ENCODE measurements around the gene TPO.

The TPO gene

DNA sequence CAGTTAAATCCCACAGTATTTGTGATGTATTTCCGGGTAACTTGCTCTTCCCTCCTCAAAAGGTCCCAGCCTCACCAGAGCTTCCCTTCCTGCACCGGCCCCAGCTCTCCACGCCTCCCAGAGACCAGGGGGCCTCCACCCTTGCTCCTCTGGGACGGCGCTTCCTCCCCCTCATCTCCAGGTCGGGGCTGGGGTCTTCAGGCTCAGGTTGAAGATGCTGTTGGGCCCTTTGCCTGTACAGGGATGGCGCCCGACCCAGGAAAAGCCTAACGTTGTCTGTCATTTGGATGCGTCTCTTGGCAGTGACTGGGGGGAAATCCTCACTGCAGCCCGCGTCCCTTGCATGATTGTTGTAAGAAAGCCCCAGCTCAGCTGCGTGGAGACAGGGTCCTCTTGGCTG is 126.7 kb downstream of the TPO start:
- H3K9ac ChIP-seq (ENCODE audit: low read depth in 1 of 2, low read length in 2 of 2): no peak overlapping the region
- no peaks in the 10 kb centered on the region for H3K27me3 ChIP-seq (ENCODE audit: control insufficient read depth in 1 of 2, insufficient read depth in 2 of 2, low read length in 2 of 2)
- no peaks in the 10 kb centered on the region for H3K4me1 ChIP-seq (ENCODE audit: control insufficient read depth in 1 of 2, insufficient read depth in 2 of 2, low read length in 2 of 2)
- H3K36me3 ChIP-seq (ENCODE audit: control insufficient read depth in 1 of 2, insufficient read depth in 2 of 2, low read length in 2 of 2): no peaks in the 10 kb centered on the region
- H3K4me3 ChIP-seq (ENCODE audit: low read depth in 1 of 2, low read length in 2 of 2): no peak overlapping the region
- H3K27ac ChIP-seq (ENCODE audit: low read depth, low read length): no peak overlapping the region
- no peaks in the 10 kb centered on the region for H3K9me3 ChIP-seq (ENCODE audit: control insufficient read depth in 1 of 2, low read length in 2 of 2)

DNA sequence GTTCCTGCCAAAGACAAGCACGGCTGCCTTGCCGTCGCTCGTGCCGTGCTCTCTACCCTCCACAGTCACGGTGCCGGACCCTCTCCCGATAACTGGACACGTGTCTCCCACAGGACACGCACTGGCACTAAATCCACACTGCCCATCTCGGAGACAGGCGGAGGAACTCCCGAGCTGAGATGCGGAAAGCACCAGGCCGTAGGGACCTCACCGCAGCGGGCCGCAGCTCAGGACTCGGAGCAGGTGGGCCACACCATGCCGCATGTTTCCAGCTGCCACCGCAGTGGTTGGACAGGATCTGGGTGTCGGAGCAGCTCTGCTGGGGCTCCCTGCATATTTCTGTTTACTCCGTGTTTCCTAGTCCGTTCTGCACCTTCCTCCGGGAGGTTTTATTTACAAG is 127.2 kb downstream of the TPO start:
- Histone ChIP-seq H3K36me3 (ENCODE audit: control insufficient read depth in 1 of 2, insufficient read depth in 2 of 2, low read length in 2 of 2) (no peaks in the 10 kb centered on the region), H3K27ac (ENCODE audit: low read depth, low read length) (no peak overlapping the region), H3K9ac (ENCODE audit: low read depth in 1 of 2, low read length in 2 of 2) (no peak overlapping the region), H3K27me3 (ENCODE audit: control insufficient read depth in 1 of 2, insufficient read depth in 2 of 2, low read length in 2 of 2) (no peaks in the 10 kb centered on the region), H3K9me3 (ENCODE audit: control insufficient read depth in 1 of 2, low read length in 2 of 2) (no peaks in the 10 kb centered on the region), H3K4me1 (ENCODE audit: control insufficient read depth in 1 of 2, insufficient read depth in 2 of 2, low read length in 2 of 2) (no peaks in the 10 kb centered on the region), H3K4me3 (ENCODE audit: low read depth in 1 of 2, low read length in 2 of 2) (no peak overlapping the region)

- no peaks in the 10 kb centered on the region for H3K36me3 ChIP-seq (ENCODE audit: control insufficient read depth in 1 of 2, insufficient read depth in 2 of 2, low read length in 2 of 2)
- H3K9ac ChIP-seq (ENCODE audit: low read depth in 1 of 2, low read length in 2 of 2): no peak overlapping the region
- no peaks in the 10 kb centered on the region for H3K9me3 ChIP-seq (ENCODE audit: control insufficient read depth in 1 of 2, low read length in 2 of 2)
- H3K27me3 ChIP-seq (ENCODE audit: control insufficient read depth in 1 of 2, insufficient read depth in 2 of 2, low read length in 2 of 2): no peaks in the 10 kb centered on the region
- H3K27ac ChIP-seq (ENCODE audit: low read depth, low read length): no peak overlapping the region
- H3K4me1 ChIP-seq (ENCODE audit: control insufficient read depth in 1 of 2, insufficient read depth in 2 of 2, low read length in 2 of 2): no peaks in the 10 kb centered on the region
- H3K4me3 ChIP-seq (ENCODE audit: low read depth in 1 of 2, low read length in 2 of 2): no peak overlapping the region
Measured at GRCh38 chr2:1541040-1541439, 127.8 kb downstream of the TPO start.

DNA sequence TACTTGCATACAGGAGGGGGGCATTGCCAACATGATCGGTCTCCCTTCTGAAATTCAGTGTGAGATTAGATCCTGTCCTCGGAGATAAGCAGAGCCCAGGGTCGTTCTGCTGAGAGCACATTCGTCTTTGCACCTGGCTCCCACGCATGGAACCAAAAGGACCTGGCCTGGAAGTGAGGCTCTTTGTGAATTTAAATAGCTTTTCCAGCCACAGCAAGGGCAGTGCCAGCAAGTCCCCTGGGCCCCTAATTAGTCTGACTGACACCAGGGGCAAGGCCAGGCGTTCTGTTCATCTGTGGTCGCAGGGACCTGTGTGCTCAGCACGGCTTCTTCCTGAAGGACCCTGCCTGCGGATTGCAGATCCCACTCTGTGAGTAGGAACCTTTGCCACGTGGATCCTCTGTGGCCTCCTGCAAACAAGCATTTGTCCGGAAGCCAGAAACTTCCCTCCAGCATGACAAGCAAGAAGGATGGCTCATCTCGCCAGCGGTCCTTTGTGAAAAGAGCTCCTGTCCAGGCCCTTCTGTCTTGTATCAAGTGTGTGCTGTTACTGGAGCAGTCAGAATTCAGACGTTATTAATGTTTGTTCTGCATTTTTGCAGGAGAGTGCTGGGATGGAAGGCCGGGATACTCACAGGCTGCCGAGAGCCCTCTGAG is 128.7 kb downstream of the TPO start:
- no peak overlapping the region for H3K9ac ChIP-seq (ENCODE audit: low read depth in 1 of 2, low read length in 2 of 2)
- H3K4me1 ChIP-seq (ENCODE audit: control insufficient read depth in 1 of 2, insufficient read depth in 2 of 2, low read length in 2 of 2): no peaks in the 10 kb centered on the region
- H3K9me3 ChIP-seq (ENCODE audit: control insufficient read depth in 1 of 2, low read length in 2 of 2): no peaks in the 10 kb centered on the region
- no peak overlapping the region for H3K27ac ChIP-seq (ENCODE audit: low read depth, low read length)
- H3K27me3 ChIP-seq (ENCODE audit: control insufficient read depth in 1 of 2, insufficient read depth in 2 of 2, low read length in 2 of 2): no peaks in the 10 kb centered on the region
- H3K36me3 ChIP-seq (ENCODE audit: control insufficient read depth in 1 of 2, insufficient read depth in 2 of 2, low read length in 2 of 2): no peaks in the 10 kb centered on the region
- H3K4me3 ChIP-seq (ENCODE audit: low read depth in 1 of 2, low read length in 2 of 2): no peak overlapping the region

- H3K27me3 ChIP-seq (ENCODE audit: control insufficient read depth in 1 of 2, insufficient read depth in 2 of 2, low read length in 2 of 2): no peaks in the 10 kb centered on the region
Measured at GRCh38 chr2:1542971-1543370, 129.7 kb downstream of the TPO start.

DNA sequence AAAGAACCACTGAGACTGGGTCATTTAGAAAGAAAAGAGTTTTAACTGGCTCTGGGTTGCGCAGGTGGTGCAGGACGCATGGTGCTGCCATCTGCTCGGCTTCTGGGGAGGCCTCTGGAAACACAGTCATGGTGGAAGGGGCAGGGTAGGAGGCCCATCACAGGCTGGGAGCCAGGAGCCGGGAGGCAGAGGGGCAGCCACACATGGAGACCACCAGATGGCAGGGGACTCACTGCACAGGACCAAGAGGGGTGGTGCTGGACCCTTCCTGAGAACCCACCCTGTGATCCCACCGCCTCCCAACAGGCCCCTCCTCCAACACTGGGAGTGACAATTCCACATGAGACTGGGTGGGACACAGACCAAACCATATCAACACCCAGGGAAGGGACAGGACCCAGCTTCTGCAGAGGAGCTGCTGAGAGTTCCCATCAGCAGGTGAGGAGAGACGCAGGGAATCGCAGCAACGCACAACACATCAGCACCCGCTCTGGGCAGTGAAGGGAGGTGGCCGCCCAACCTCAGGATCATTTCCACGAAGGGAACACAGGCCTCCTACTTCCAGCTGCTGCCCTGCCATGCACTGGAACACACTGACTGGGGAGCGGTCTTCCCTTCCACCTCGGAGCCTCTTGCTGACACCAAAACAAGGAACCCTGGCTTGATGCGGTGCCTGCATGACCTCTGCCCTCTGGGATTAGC is 130.7 kb downstream of the TPO start:
- no peaks in the 10 kb centered on the region for H3K4me1 ChIP-seq (ENCODE audit: control insufficient read depth in 1 of 2, insufficient read depth in 2 of 2, low read length in 2 of 2)
- H3K9ac ChIP-seq (ENCODE audit: low read depth in 1 of 2, low read length in 2 of 2): no peak overlapping the region
- H3K36me3 ChIP-seq (ENCODE audit: control insufficient read depth in 1 of 2, insufficient read depth in 2 of 2, low read length in 2 of 2): no peaks in the 10 kb centered on the region
- no peaks in the 10 kb centered on the region for H3K9me3 ChIP-seq (ENCODE audit: control insufficient read depth in 1 of 2, low read length in 2 of 2)
- no peak overlapping the region for H3K4me3 ChIP-seq (ENCODE audit: low read depth in 1 of 2, low read length in 2 of 2)
- H3K27ac ChIP-seq (ENCODE audit: low read depth, low read length): no peak overlapping the region
- no peaks in the 10 kb centered on the region for H3K27me3 ChIP-seq (ENCODE audit: control insufficient read depth in 1 of 2, insufficient read depth in 2 of 2, low read length in 2 of 2)

More at GRCh38 chr2:1542971-1543370, 129.7 kb downstream of the TPO start:
- no peak overlapping the region for H3K4me3 ChIP-seq (ENCODE audit: low read depth in 1 of 2, low read length in 2 of 2)
- H3K4me1 ChIP-seq (ENCODE audit: control insufficient read depth in 1 of 2, insufficient read depth in 2 of 2, low read length in 2 of 2): no peaks in the 10 kb centered on the region
- H3K9me3 ChIP-seq (ENCODE audit: control insufficient read depth in 1 of 2, low read length in 2 of 2): no peaks in the 10 kb centered on the region
- H3K9ac ChIP-seq (ENCODE audit: low read depth in 1 of 2, low read length in 2 of 2): no peak overlapping the region
- no peaks in the 10 kb centered on the region for H3K36me3 ChIP-seq (ENCODE audit: control insufficient read depth in 1 of 2, insufficient read depth in 2 of 2, low read length in 2 of 2)
- H3K27ac ChIP-seq (ENCODE audit: low read depth, low read length): no peak overlapping the region

- H3K27ac ChIP-seq (ENCODE audit: low read depth, low read length): no peak overlapping the region
- H3K9me3 ChIP-seq (ENCODE audit: control insufficient read depth in 1 of 2, low read length in 2 of 2): no peaks in the 10 kb centered on the region
- H3K4me3 ChIP-seq (ENCODE audit: low read depth in 1 of 2, low read length in 2 of 2): no peak overlapping the region
- H3K9ac ChIP-seq (ENCODE audit: low read depth in 1 of 2, low read length in 2 of 2): no peak overlapping the region
- no peaks in the 10 kb centered on the region for H3K27me3 ChIP-seq (ENCODE audit: control insufficient read depth in 1 of 2, insufficient read depth in 2 of 2, low read length in 2 of 2)
- no peaks in the 10 kb centered on the region for H3K36me3 ChIP-seq (ENCODE audit: control insufficient read depth in 1 of 2, insufficient read depth in 2 of 2, low read length in 2 of 2)
- H3K4me1 ChIP-seq (ENCODE audit: control insufficient read depth in 1 of 2, insufficient read depth in 2 of 2, low read length in 2 of 2): no peaks in the 10 kb centered on the region
Measured at GRCh38 chr2:1544478-1545069, 131.3 kb downstream of the TPO start.

GRCh38 chr2:1546023-1546591 is 132.8 kb downstream of the TPO start:
- H3K4me3 ChIP-seq (ENCODE audit: low read depth in 1 of 2, low read length in 2 of 2): no peak overlapping the region
- no peaks in the 10 kb centered on the region for H3K9me3 ChIP-seq (ENCODE audit: control insufficient read depth in 1 of 2, low read length in 2 of 2)
- H3K36me3 ChIP-seq (ENCODE audit: control insufficient read depth in 1 of 2, insufficient read depth in 2 of 2, low read length in 2 of 2): no peaks in the 10 kb centered on the region
- no peak overlapping the region for H3K9ac ChIP-seq (ENCODE audit: low read depth in 1 of 2, low read length in 2 of 2)
- H3K27ac ChIP-seq (ENCODE audit: low read depth, low read length): no peak overlapping the region
- peaks cover 0 to 4% of the 10 kb centered on the region in 2 donors for H3K27me3 ChIP-seq (ENCODE audit: control insufficient read depth in 1 of 2, insufficient read depth in 2 of 2, low read length in 2 of 2)
- H3K4me1 ChIP-seq (ENCODE audit: control insufficient read depth in 1 of 2, insufficient read depth in 2 of 2, low read length in 2 of 2): no peaks in the 10 kb centered on the region

DNA sequence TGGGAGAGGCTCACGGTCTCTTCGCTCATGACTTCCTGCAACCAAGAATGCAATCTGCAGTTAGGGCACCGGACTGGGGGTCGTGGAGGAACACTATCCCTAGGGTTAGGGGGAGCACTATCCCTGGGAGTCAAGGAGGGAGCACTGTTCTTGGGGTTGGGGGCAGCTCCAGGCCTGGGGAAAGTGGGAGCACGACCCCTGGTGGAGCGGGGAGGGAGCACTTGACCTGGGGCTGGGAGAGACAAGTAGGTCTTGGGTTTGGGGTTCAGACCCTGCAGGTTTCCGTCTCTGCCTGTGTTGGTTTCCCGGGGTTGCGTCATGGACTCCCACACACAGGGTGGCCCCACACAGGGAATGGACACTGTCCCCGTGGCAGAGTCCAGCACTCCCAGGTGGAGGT is 133.6 kb downstream of the TPO start:
- no peaks in the 10 kb centered on the region for H3K9me3 ChIP-seq (ENCODE audit: control insufficient read depth in 1 of 2, low read length in 2 of 2)
- H3K36me3 ChIP-seq (ENCODE audit: control insufficient read depth in 1 of 2, insufficient read depth in 2 of 2, low read length in 2 of 2): no peaks in the 10 kb centered on the region

More for the DNA sequence above, 133.6 kb downstream of the TPO start:
- Histone ChIP-seq H3K4me1 (ENCODE audit: control insufficient read depth in 1 of 2, insufficient read depth in 2 of 2, low read length in 2 of 2) (no peaks in the 10 kb centered on the region), H3K27me3 (ENCODE audit: control insufficient read depth in 1 of 2, insufficient read depth in 2 of 2, low read length in 2 of 2) (peaks cover 0 to 4% of the 10 kb centered on the region in 2 donors), H3K9ac (ENCODE audit: low read depth in 1 of 2, low read length in 2 of 2) (no peak overlapping the region), H3K27ac (ENCODE audit: low read depth, low read length) (no peak overlapping the region), H3K4me3 (ENCODE audit: low read depth in 1 of 2, low read length in 2 of 2) (no peak overlapping the region)

All from duodenal mucosa (tissue), 2 donors.